SK-N-DZ (cell line): ENCODE results near the gene HMCN2.
A peak's percentile ranks its signal among the peaks of the same experiment; 100 is the strongest.
"Not testable (repeated sequence)": the region's sequence is repeated elsewhere in the genome, so short reads cannot be mapped to it uniquely, and the experiment has no call there.

ENCODE experiments used
- DNase-seq: peaks from one replicate; pipeline ENCODE4 v3.0.0-alpha.2; 2015; ENCODE audit warnings: low spot score

The HMCN2 gene

GRCh38 chr9:130431536-130432303 is 166.2 kb downstream of the HMCN2 start:
- no peak for DNase-seq

GRCh38 chr9:130432362-130432761 is 166.8 kb downstream of the HMCN2 start:
- DNase-seq: no peak

DNA sequence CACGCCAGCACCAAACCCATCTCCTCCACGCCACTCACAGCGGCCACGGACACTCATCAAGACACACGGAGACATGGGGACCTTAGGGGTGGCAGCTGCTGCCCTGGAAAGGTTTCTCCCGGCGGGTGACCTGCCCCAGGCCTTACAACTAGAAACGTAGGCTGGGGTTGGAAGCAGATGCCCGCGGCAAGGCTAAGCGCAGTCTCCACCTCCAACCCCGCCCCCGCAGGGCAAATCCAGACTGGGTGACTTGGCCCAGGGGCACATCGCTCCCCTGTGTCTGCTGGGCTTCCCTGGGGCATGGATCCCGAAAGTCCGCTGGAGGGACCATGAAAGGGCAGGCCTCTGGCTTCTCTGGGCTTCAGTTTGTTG is 167.2 kb downstream of the HMCN2 start:
- DNase-seq: no peak

GRCh38 chr9:130433168-130433946 is 167.8 kb downstream of the HMCN2 start:
- no peak for DNase-seq

- DNase-seq: no peak
Measured at GRCh38 chr9:130433947-130434262, 168.3 kb downstream of the HMCN2 start.

GRCh38 chr9:130434656-130435055 is 169.1 kb downstream of the HMCN2 start:
- not testable (repeated sequence) for DNase-seq

DNA sequence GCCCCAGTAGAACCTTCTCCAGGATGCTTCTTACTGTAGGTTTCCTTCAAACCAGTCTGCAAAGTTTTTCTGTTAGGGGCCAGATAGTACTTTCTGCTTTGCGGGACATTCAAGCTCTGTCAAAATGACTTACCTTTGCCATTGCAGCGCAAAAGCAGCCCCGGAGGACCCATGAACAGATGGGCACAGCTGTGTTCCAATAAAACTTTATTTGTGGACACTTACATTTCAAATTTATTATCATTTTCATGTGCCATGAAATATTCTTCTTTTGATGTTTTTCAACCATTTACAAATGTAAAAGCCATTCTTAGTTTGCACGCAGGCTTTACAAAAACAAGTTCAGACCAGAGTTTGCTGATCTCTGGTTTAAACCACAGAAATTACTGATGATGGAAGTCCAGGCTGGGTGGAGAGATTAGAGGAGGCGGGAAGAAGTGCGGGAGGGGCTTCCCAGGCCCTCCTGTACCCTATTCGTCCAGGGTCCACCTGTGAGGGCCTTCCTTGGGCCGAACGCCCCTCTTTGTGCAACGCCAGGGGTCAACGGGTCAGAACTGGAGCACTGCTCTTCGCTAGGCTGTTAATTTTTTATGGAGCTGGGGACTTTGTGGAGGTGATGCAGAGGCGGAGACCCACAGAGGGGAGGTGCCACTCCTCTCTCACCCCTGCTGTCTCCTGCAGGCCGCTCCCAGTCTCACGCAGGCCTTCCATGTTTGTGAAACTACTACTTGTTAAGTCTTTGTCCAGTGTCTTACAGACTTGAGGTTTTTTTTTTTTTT is 171.6 kb downstream of the HMCN2 start:
- no peak for DNase-seq

DNA sequence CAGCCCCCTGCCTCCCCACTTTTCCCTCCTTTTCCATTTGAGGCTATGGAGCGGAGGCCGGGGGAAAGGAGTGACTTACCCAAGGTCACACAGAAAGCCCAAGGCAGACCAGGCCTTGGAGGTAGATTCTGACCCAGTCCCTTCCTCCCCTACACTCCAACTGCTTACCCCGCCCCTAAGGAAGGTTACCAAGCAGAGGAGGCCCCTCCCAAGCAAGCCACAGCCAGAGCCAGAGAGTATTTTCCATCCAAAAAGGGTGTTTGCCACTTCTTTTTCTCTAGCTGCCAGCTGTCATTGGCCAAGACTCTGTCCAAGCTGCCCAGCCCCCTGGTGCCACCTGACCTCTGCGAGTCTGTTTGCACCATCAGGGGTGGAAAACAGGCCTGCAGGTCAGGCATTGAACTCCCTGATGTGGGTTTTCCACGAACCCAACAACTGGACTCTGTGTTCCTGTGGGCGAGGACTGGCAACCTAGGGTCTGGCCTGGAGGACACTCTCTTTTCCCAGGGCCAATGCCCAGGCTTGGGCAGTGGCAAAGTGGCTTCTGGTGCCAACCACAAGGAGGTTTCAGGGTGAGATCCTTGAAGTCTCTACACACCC is 172.9 kb downstream of the HMCN2 start:
- no peak for DNase-seq

DNA sequence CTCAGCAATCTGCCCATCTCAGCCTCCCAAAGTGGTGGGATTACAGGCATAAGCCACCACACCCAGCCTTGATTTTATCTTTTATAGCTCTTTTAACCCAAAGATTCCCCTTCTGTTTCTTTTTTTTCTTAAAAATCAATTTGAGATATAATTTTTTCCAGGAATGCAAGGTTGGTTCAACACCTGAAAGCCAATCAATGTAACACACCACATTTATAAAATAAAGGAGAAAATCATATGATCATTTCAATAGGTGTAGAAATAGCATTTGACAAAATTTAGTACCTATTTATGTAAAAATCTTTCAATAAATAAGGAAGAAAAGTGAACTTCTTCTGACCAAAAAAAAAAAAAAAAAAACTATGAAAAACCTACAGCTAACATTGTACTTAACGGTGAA is 175.5 kb downstream of the HMCN2 start:
- DNase-seq: no peak

GRCh38 chr9:130442746-130443455 is 177.3 kb downstream of the HMCN2 start:
- DNase-seq: no peak

DNA sequence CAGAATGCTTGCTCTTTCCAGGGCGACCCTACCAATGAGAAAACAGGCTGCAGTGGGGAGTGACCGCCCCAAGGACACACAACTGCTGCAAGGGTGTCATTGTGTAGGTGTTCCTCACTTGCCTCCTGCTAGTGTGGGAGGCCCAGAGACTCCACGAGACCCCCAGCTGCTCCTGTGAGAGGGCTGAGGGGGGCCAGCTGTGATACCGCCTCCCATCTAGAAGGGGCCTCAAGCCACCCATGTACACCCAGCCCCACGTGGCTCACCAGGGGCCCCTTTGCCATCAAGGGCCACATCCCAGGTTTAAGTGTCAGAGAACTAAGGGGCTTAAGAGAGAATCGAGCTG is 177.9 kb downstream of the HMCN2 start:
- DNase-seq: no peak

DNA sequence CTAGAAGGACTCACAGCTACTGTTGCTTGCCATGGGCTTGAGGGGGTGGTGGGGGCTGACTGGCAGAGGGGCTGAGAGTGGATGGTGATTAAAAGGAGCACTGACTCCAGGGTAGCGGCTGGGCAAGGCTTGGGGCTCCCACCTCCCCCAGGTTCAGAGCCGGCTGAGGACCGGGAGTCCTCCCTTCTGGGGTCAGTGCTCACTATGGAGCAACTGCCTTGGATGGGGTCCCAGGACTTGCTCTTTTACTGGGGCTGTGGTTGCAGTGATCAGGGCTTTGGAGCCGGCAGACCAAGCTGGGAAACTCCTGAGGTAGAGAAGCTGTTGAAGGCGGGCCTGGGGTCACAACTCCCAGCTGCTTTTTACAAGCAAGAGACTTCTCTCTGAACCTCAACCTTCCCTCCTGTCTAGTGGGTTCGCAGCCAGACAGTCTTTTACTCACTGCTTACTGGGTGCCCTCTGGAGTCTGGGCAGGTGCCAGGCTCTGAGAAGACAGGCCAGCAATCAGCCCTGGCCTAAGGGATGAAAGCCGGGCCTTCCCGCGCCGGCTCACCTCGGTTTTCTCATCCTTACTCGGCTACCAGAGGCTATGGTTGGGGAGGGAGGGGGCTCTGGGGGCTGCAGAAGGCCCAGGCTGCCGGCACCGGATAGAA is 178.4 kb downstream of the HMCN2 start:
- DNase-seq: no peak

- DNase-seq: peak; percentile 58
Measured at GRCh38 chr9:130444565-130445221, 179.1 kb downstream of the HMCN2 start, which contains the start of gene ASS1. Gene ASS1 (plus strand): TSS chr9:130444961. CDS start chr9:130452229, 7,268 bp downstream.

DNA sequence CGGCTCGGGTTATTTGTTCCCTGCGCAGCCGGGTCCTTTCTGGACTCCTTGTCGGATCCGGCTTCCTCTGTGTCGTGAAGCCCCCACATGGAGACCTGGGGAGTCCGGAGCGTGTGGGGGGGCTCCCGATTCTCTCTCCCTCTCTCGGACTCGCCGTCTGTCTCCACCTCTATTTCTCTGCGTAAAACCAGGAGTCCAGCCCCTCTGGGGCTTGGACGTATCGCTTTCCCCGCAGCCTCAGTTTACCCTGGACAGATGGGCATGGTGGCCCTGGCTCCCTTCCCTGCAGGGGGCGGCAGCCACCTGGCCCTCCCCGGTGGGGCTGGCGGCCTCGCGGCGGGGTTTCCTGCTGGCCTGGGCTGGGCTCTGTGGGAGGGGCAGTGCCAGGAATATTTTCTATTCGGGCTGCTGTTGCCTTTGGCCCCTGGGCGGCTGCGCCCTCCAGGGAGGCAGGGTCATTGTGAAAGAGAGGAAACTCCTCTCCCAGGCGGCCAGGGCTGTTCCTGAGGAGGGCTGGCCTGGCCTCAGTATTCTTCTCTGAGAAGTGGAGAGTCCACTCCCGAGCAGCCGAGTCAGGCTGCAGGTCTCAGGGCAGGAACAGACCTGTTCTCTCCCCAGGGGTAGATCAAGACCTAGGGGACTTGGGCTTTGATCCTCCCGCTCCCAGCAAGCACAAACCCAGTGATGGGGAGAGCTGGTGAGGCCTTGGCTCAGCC is 179.9 kb downstream of the HMCN2 start:
- DNase-seq: no peak

DNA sequence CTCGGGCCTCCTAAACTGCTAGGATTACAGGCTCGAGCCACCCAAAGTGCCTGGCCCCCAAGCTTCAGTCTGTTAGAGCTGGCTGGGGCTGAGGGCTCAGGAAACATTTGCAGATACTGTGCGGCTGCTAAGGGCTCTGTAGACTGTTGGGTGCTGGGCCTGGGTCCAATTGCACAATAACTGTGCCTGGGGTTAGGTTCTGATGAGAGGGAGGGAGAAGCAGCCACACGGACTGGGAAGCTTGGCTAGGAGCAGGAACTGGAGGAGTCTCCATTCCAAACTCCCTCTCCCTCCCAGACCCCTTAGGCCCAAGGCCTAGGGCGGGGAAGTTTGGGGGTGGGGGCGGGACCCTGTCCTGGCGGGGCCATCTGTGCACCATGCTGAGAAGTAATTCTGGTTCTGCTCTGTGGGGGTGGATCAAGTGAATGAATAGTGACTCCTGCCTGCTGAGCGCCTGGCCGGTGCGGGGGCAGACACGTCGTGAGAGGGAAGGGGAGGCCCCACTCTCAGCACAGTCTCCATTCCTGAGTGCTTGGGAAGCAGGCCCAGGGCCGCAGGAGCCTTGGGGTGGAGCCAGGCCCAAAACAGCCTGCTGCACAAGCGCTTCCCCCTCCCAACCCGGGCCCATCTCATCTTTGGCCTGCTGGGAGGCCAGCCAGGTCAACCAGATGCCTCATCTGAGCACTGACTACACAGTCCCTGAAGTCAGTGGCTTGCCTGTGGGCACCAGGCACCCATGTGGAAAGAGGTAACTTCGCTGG is 180.7 kb downstream of the HMCN2 start:
- peak; percentile 56 for DNase-seq

- no peak for DNase-seq
Measured at GRCh38 chr9:130447193-130447816, 181.7 kb downstream of the HMCN2 start.

DNA sequence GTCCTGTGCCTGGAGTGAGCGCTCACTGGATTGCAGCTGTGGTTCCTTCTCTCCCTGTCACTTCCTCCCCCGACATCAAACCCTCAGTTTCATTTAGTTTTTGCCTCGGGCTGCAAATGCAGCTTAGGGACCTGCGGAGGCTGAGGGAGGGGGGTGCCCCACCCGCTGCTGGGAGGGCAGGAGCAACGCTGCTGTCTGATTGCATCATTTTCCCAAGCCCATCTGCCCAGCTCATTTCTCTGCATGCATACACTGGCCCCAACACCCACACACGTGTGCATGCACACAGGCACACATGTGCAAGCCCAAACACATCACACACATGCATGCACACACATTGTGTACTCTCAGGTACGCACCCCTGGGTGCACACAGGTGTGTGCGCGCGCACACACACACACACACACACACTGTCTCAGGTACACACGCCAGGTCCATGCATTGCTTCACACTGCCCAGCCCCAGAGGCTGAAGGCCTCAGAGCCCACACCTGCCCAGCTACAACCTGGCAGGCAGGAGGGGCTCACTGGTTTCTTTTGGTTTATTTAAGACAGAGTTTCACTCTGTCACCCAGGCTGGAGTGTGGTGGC is 182.6 kb downstream of the HMCN2 start:
- DNase-seq: no peak
